GM18909 (cell line): ENCODE results near the gene ZCWPW1.
"Not testable (repeated sequence)": the region's sequence is repeated elsewhere in the genome, so short reads cannot be mapped to it uniquely, and the experiment has no call there.

ENCODE experiments used
- ATAC-seq: cut with Tn5 transposase; IDR thresholded peaks from one replicate; pipeline ENCODE4 v1.9.1; 2021; ENCODE audit warnings: mild to moderate bottlenecking; ENCODE audit not compliant: unreplicated experiment, poor library complexity

The ZCWPW1 gene

DNA sequence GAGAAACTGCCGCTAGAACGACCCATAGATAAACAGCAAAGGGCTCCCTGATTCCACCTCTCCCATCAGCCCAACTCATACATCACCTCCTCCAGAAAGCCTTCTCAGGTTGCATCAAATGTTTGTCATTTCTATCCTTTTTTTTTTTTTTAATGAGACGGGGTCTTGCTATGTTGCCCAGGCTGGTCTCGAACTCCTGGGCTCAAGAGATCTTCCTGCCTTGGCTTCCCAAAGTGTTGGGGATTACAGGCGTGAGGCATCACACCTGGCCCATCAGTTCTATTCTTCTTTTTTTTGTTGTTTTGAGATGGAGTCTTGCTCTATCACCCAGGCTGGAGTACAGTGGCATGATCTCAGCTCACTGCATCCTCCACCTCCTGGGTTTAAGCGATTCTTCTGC lies 28.5 kb upstream of the ZCWPW1 start:
- ATAC-seq = no peak

- no peak for ATAC-seq
These were observed 28.1 kb upstream of the ZCWPW1 start for GRCh38 chr7:100456562-100456961.

- ATAC-seq = no peak
These were observed 26.7 kb upstream of the ZCWPW1 start for GRCh38 chr7:100455206-100455605.

GRCh38 chr7:100453854-100454253 lies 25.4 kb upstream of the ZCWPW1 start:
- ATAC-seq = not testable (repeated sequence)

DNA sequence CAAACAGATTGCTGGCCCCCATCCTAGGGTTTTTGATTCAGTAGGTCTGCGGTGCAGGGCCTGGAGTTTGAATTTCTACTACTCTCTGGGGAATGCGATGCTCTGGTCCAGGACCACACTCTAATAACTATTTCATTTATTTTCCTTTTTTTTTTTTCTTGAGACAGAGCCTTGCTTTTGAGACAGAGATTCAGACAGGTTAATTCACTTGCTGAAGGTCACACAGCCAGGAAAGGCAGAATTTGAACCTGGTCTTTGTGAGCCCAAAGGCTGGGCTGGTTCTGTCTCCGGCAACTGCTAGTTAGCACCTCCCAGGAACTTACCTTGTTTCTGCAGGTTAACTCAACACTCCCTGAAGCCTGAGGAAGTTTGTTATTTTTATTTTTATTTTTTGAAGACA lies 24.0 kb upstream of the ZCWPW1 start:
- no peak for ATAC-seq

DNA sequence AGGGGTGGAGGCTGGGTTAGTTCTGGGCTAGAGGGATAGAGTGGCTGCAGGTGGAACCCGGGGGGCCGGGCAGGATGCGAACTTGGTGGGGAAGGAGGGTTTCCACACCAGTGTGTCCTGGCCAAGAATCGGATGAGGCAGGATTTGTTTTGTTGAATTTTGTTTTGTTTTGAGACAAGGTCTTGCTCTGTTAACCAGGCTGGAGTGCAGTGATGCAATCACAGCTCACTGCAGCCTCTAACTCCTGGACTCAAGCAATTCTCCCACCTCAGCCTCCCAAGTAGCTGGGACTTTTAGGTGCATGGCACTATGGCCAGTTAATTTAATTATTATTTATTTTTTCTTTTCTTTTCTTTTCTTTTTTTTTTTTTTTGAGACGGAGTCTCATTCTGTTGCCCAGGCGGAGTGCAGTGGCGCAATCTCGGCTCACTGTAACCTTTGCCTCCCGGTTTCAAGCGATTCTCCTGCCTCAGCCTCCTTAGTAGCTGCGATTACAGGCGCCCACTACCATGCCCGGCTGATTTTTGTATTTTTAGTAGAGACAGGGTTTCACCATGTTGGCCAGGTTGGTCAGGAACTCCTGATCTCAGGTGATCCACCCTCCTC lies 20.8 kb upstream of the ZCWPW1 start:
- ATAC-seq = no peak

DNA sequence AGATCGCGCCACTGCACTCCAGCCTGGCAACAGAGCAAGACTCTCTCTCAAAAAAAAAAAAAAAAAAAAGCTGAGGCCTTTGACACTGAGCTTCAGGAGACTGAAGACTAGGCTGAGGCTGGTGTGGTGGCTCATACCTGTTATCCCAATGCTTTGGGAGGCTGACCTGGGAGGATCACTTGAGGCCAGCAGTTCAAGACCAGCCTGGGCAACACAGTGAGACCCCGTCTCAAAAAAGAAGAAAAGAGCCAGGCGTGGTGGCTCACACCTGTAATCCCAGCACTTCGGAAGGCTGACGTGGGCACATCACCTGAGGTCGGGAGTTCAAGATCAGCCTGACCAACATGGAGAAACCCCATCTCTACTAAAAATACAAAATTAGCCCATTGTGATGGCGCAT lies 18.9 kb upstream of the ZCWPW1 start:
- ATAC-seq = not testable (repeated sequence)

- ATAC-seq = no peak
These were observed 17.5 kb upstream of the ZCWPW1 start for GRCh38 chr7:100446040-100446439.

GRCh38 chr7:100444311-100445278 lies 16.1 kb upstream of the ZCWPW1 start:
- no peak for ATAC-seq

GRCh38 chr7:100443096-100443840 lies 14.8 kb upstream of the ZCWPW1 start:
- no peak for ATAC-seq

- ATAC-seq = no peak
These were observed 13.4 kb upstream of the ZCWPW1 start for GRCh38 chr7:100441641-100442535.

DNA sequence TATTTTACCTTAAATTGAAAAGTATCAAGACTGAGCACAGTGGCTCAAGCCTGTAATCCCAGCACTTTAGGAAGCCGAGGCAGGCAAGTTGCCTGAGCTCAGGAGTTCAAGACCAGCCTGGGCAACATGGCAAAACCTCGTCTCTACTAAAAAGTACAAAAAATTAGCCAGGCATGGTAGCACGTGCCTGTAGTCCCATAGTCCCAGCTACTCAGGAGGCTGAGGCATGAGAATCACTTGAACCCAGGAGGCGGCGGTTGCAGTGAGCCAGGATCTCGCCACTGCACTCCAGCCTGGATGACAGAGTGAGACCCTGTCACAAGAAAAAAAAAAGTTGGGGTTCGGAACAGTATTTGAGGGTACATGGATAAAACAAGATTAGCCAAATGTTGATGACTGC lies 10.7 kb upstream of the ZCWPW1 start:
- not testable (repeated sequence) for ATAC-seq

GRCh38 chr7:100438731-100439130 lies 10.2 kb upstream of the ZCWPW1 start:
- ATAC-seq = not testable (repeated sequence)

- ATAC-seq = no peak
These were observed 9.7 kb upstream of the ZCWPW1 start for GRCh38 chr7:100438172-100438571.

DNA sequence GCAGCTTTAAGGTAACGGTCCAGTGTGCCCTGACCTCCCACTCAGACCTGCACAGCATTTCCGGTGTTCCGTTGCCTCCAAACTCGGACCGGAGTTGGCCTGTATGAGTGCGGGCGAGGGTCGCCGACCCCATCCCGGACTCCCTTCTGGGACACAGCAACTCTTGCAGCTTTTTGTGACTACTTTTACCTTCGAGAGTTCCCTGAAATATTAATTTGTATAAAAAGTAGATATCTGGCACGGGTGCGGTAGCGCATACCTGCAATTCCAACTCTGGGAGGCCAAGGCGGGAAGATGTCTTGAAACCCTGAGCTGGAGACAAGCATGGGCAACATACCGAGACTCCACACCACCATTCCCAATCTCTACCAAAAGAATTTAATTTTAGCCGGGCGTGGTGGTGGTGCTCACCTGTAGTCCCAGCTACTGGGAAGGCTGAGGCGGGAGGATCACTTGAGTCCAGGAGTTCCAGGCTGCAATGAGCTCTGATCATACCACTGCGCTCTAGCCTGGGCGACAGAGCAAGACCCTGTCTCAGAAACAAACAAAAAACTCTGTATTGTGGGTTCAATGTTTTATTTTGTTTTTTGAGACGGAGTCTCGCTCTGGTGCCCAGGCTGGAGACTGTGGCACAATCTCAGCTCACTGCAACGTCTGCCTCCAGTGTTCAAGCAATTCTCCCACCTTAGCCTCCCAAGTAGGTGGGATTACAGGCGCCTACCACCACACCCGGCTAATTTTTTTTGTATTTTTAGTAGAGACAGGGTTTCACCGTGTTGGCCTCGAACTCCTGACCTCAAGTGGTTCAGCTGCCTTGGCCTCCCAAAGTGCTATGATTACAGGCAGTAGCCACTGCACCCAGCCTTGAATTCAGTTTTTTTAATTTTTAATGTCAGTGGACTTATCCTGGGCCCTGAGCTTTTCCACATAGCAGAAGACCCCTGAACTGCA lies 8.9 kb upstream of the ZCWPW1 start:
- ATAC-seq = no peak

GRCh38 chr7:100435401-100436304 lies 7.2 kb upstream of the ZCWPW1 start:
- ATAC-seq = peak; percentile 26

DNA sequence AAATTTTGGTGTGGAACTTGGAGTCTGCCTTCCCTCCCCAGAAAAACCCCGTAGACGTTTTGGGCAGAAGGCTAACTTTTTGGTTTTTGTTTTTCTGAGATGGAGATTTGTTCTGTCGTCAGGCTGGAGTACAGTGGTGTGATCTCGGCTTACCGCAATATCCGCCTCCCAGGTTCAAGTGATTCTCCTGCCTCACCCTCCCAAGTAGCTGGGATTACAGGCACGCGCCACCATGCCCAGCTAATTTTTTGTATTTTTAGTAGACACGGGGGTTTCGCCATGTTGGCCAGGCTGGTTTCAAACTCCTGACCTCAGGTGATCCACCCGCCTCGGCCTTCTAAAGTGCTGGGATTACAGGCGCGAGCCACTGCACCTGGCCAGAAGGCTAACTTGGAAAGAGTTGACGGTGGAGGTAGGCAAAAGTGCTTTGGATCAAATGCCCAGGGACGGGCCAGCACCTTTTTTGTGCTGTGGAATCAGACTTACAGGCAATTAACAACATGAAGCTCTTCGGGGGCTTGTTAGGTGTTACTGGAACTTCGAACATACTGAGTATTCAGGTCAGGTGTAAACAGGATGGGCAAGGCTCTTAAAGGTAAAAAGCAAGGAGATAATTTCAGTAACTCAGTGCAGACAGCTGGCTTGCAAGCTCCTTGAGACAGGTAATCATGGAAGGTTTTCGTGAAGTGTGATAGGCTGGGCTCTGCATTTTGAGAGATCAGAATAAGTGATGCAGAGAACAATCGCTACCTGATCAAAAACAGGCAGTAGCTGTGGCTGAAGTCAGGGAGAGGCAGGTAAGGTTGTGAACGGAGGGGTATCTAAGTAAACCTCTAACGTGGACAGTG lies 6.0 kb upstream of the ZCWPW1 start:
- ATAC-seq = no peak
